A549 (cell line): ENCODE measurements around the gene TRMT1L. TPM values are rescaled to one million over a fixed set of nuclear protein-coding genes. Genes with fewer than 3 reads are reported as not detected.

Experiments
- ATAC-seq, 2 experiments: fragments of 200-7000 bp in 1 of 2; fragments of >200 bp in 1 of 2; cut with Nextera tagmentation in 1 of 2; cut with Tn5 transposase in 1 of 2; 3 replicates each; pipeline versions ENCODE4 v1.8.0 to v1.9.1; 2018 to 2020; ENCODE audit warnings: mild to moderate bottlenecking in 1 of 2, moderate library complexity in 1 of 2
- CTCF ChIA-PET: fragments of 300-600 bp; sonication (Branson Sonifier 250); formaldehyde crosslinking; extraction: SDS; loops from one replicate; lab custom pipeline; 2021; ENCODE audit warnings: antibody characterized with exemption, inconsistent platforms; lab: Yijun Ruan, JAX
- POLR2A ChIA-PET: fragments of 350-600 bp; formaldehyde crosslinking; extraction: SDS; loops from one replicate; lab custom pipeline; 2021; ENCODE audit warnings: antibody characterized with exemption, inconsistent platforms; lab: Yijun Ruan, JAX
- DNase-seq, 2 experiments: peaks; one replicate each; pipeline versions ENCODE4 v3.0.0 to v3.0.0-alpha.2; 2011 to 2016; ENCODE audit warnings: low read depth in 1 of 2, low spot score in 1 of 2
- FAIRE-seq: peaks from 2 replicates; lab custom pipeline; 2011; peaks lifted over from hg19 to GRCh38; lab: Jason Lieb, UNC
- H3K27ac ChIP-seq, 2 experiments: fragments of >200 bp; sonication (Bioruptor Twin); formaldehyde crosslinking; 3 replicates each; pipeline ENCODE4 v1.5.1; 2016 to 2017
- H3K4me1 ChIP-seq: fragments of >200 bp; sonication (Bioruptor Twin); formaldehyde crosslinking; 3 replicates; pipeline ENCODE4 v1.6.1; 2016
- H3K4me2 ChIP-seq: fragments of >200 bp; sonication (Bioruptor Twin); formaldehyde crosslinking; 3 replicates; pipeline ENCODE4 v1.6.1; 2016
- H3K4me3 ChIP-seq: fragments of >200 bp; sonication (Bioruptor Twin); formaldehyde crosslinking; 3 replicates; pipeline ENCODE4 v1.5.1; 2016
- H3K9me3 ChIP-seq: fragments of >200 bp; sonication (Bioruptor Twin); formaldehyde crosslinking; 3 replicates; pipeline ENCODE4 v1.6.1; 2016
- BHLHE40 ChIP-seq: IDR thresholded peaks from 2 replicates; pipeline ENCODE4 v1.6.1; 2012; ENCODE audit warnings: low read depth, low read length, inconsistent platforms
- CBX8 ChIP-seq: fragments of 200-600 bp; sonication (generic); IDR thresholded peaks from 2 replicates; pipeline ENCODE4 v1.6.1; 2016
- CHD4 ChIP-seq: fragments of 200-600 bp; sonication (generic); IDR thresholded peaks from 2 replicates; pipeline ENCODE4 v1.6.1; 2016; ENCODE audit warnings: antibody characterized with exemption, mild to moderate bottlenecking, borderline replicate concordance
- CTCF ChIP-seq: fragments of >200 bp; sonication (Bioruptor Twin); formaldehyde crosslinking; IDR thresholded peaks from 3 replicates; pipeline ENCODE4 v1.5.1; 2016
- EP300 ChIP-seq, 2 experiments: fragments of >200 bp; sonication (Bioruptor Twin); formaldehyde crosslinking; IDR thresholded peaks; 2 replicates in 1 of 2; 3 replicates in 1 of 2; pipeline ENCODE4 v1.6.1; 2016 to 2017
- FOSB ChIP-seq: fragments of 250-450 bp; sonication (Bioruptor Pico); IDR thresholded peaks from 2 replicates; pipeline ENCODE4 v1.5.0; 2020; ENCODE audit warnings: mild to moderate bottlenecking, moderate library complexity
- FOXS1 ChIP-seq: fragments of 250-450 bp; sonication (Bioruptor Pico); IDR thresholded peaks from 2 replicates; pipeline ENCODE4 v1.5.0; 2020; ENCODE audit warnings: mild to moderate bottlenecking, moderate library complexity
- HDAC2 ChIP-seq: fragments of 200-600 bp; sonication (generic); IDR thresholded peaks from 2 replicates; pipeline ENCODE4 v1.6.1; 2016
- HES2 ChIP-seq: fragments of >200 bp; sonication (Bioruptor Twin); formaldehyde crosslinking; IDR thresholded peaks from 2 replicates; pipeline ENCODE4 v1.6.1; 2016
- HEYL ChIP-seq: fragments of 250-450 bp; sonication (Bioruptor Pico); IDR thresholded peaks from 2 replicates; pipeline ENCODE4 v1.8.0; 2021; ENCODE audit warnings: mild to moderate bottlenecking, moderate library complexity
- HOXA7 ChIP-seq: fragments of 250-450 bp; sonication (Bioruptor Pico); IDR thresholded peaks from 2 replicates; pipeline ENCODE4 v1.5.0; 2020; ENCODE audit warnings: mild to moderate bottlenecking, moderate library complexity
- HOXB5 ChIP-seq: fragments of 250-450 bp; sonication (Bioruptor Pico); IDR thresholded peaks from 2 replicates; pipeline ENCODE4 v1.5.0; 2020; ENCODE audit warnings: mild to moderate bottlenecking, moderate library complexity
- JUNB ChIP-seq: fragments of >200 bp; sonication (Bioruptor Twin); formaldehyde crosslinking; IDR thresholded peaks from 2 replicates; pipeline ENCODE4 v1.6.1; 2016
- KDM1A ChIP-seq: fragments of 200-600 bp; sonication (generic); IDR thresholded peaks from 2 replicates; pipeline ENCODE4 v1.6.1; 2016; ENCODE audit warnings: low read depth, mild to moderate bottlenecking
- KDM5A ChIP-seq: fragments of 200-600 bp; sonication (generic); IDR thresholded peaks from 2 replicates; pipeline ENCODE4 v1.6.1; 2016; ENCODE audit warnings: antibody characterized with exemption, mild to moderate bottlenecking
- PBX3 ChIP-seq: IDR thresholded peaks from 2 replicates; pipeline ENCODE4 v1.6.1; 2012
- POLR2A ChIP-seq: IDR thresholded peaks from 2 replicates; pipeline ENCODE4 v1.6.1; 2012; ENCODE audit warnings: mild to moderate bottlenecking, low read length
- RAD21 ChIP-seq, 2 experiments: fragments of >200 bp in 1 of 2; sonication (Bioruptor Twin) in 1 of 2; formaldehyde crosslinking in 1 of 2; IDR thresholded peaks in 1 of 2; conservative IDR thresholded peaks in 1 of 2; 2 replicates in 1 of 2; 3 replicates in 1 of 2; pipeline ENCODE4 v1.6.1; 2012 to 2018; ENCODE audit warnings: inconsistent platforms in 1 of 2
- RFX5 ChIP-seq: fragments of 450-650 bp; IDR thresholded peaks from 2 replicates; pipeline ENCODE4 v1.7.1; 2014; ENCODE audit warnings: antibody characterized with exemption, mild to moderate bottlenecking, moderate library complexity
- RNF2 ChIP-seq: fragments of 200-600 bp; sonication (generic); IDR thresholded peaks from 2 replicates; pipeline ENCODE4 v1.6.1; 2016; ENCODE audit warnings: low read depth, mild to moderate bottlenecking, antibody characterized with exemption, moderate library complexity, borderline replicate concordance
- SMC3 ChIP-seq: fragments of >200 bp; sonication (Bioruptor Twin); formaldehyde crosslinking; IDR thresholded peaks from 3 replicates; pipeline ENCODE4 v1.6.1; 2018; ENCODE audit warnings: inconsistent platforms
- TFCP2L1 ChIP-seq: fragments of 250-450 bp; sonication (Bioruptor Pico); IDR thresholded peaks from 2 replicates; pipeline ENCODE4 v1.5.0; 2021; ENCODE audit warnings: mild to moderate bottlenecking
- TP53 ChIP-seq: fragments of 250-450 bp; sonication (Bioruptor Pico); IDR thresholded peaks from 2 replicates; pipeline ENCODE4 v1.5.0; 2021; ENCODE audit warnings: mild to moderate bottlenecking, moderate library complexity
- ZC3H11A ChIP-seq: fragments of 450-650 bp; IDR thresholded peaks from 2 replicates; pipeline ENCODE4 v1.6.1; 2014; ENCODE audit warnings: antibody characterized with exemption, mild to moderate bottlenecking
- ZNF302 ChIP-seq: fragments of 250-450 bp; sonication (Bioruptor Pico); IDR thresholded peaks from 2 replicates; pipeline ENCODE4 v1.9.0; 2021; ENCODE audit warnings: inconsistent platforms, mild to moderate bottlenecking, moderate library complexity
- ZSCAN20 ChIP-seq: fragments of 250-450 bp; sonication (Bioruptor Pico); IDR thresholded peaks from 2 replicates; pipeline ENCODE4 v1.8.0; 2022; ENCODE audit warnings: mild to moderate bottlenecking, moderate library complexity
- WGBS: methylation state at CpG from one replicate; pipeline ENCODE4 v1.1.6; 2017; ENCODE audit errors: missing lambda C conversion rate; 5-methylcytosine and 5-hydroxymethylcytosine counted together
- polyA plus RNA-seq, 4 experiments: library from polyadenylated mRNA; depleted of rRNA in 3 of 4; stranded (reverse); fragments of >200 nt; fragmentation: RNase III in 1 of 4; extraction: RNeasy Plus Mini Kit Qiagen cat#74134 plus additional on column Dnase treatment in 1 of 4; gene quantifications; 2 replicates in 3 of 4; 3 replicates in 1 of 4; pipeline ENCODE4 v1.2.3, GENCODE V29; 2011 to 2017
- TF ChIP-seq, protein P1 (sequence below): fragments of >200 bp; sonication (Bioruptor Twin); formaldehyde crosslinking; IDR thresholded peaks from 3 replicates; pipeline ENCODE4 v1.6.1; 2016
- TF ChIP-seq, protein P2 (sequence below): fragments of 150-350 bp; IDR thresholded peaks from 2 replicates; pipeline ENCODE4 v1.6.1; 2014; ENCODE audit warnings: low read depth, mild to moderate bottlenecking, low read length
- TF ChIP-seq, protein P3 (sequence below): fragments of 200-600 bp; sonication (generic); IDR thresholded peaks from 2 replicates; pipeline ENCODE4 v1.6.1; 2016; ENCODE audit warnings: antibody characterized with exemption, mild to moderate bottlenecking, moderate library complexity

The TRMT1L gene
- polyA plus RNA-seq, 2 of the 4 experiments (the other 2 are of a cell fraction) = 17.3 to 45.1 TPM

GRCh38 chr1:185087101-185087500, 69.7 kb downstream of the TRMT1L start:
- WGBS = 93% methylated on average over 1 of the region's 1 CpG
- no peak for DNase-seq
- H3K4me1 ChIP-seq = no peaks in the 10 kb centered on the region
- POLR2A ChIA-PET = interaction anchor here (0.5 kb wide), 1 partner anchor 24 kb away, joined by 3 read pairs; no protein-coding TSS in a partner anchor
- no peak overlapping the region for H3K4me2 ChIP-seq
- H3K9me3 ChIP-seq = no peaks in the 10 kb centered on the region
- no peak overlapping the region for H3K4me3 ChIP-seq
- CTCF ChIA-PET = no interaction called here
- ATAC-seq = no peak
- no peak for FAIRE-seq
- TF ChIP-seq JUNB (no peak), HEYL (CRISPR knock-in tag) (no peak), HES2 (no peak), KDM5A (no peak), FOXS1 (CRISPR knock-in tag) (no peak), CHD4 (no peak), EP300 (IDR thresholded peaks at IDR 0.05) (no peak), TP53 (no peak), TFCP2L1 (CRISPR knock-in tag) (no peak), ZSCAN20 (CRISPR knock-in tag) (no peak), ZNF302 (CRISPR knock-in tag) (no peak), RAD21 (conservative IDR thresholded peaks at IDR 0.05 in 1 of 2, IDR thresholded peaks at IDR 0.05 in 1 of 2) (no peak), CBX8 (no peak), HOXA7 (CRISPR knock-in tag) (no peak), BHLHE40 (no peak)
- TF ChIP-seq, protein P1, sequence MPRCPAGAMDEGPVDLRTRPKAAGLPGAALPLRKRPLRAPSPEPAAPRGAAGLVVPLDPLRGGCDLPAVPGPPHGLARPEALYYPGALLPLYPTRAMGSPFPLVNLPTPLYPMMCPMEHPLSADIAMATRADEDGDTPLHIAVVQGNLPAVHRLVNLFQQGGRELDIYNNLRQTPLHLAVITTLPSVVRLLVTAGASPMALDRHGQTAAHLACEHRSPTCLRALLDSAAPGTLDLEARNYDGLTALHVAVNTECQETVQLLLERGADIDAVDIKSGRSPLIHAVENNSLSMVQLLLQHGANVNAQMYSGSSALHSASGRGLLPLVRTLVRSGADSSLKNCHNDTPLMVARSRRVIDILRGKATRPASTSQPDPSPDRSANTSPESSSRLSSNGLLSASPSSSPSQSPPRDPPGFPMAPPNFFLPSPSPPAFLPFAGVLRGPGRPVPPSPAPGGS = no peak
- TF ChIP-seq, protein P2, sequence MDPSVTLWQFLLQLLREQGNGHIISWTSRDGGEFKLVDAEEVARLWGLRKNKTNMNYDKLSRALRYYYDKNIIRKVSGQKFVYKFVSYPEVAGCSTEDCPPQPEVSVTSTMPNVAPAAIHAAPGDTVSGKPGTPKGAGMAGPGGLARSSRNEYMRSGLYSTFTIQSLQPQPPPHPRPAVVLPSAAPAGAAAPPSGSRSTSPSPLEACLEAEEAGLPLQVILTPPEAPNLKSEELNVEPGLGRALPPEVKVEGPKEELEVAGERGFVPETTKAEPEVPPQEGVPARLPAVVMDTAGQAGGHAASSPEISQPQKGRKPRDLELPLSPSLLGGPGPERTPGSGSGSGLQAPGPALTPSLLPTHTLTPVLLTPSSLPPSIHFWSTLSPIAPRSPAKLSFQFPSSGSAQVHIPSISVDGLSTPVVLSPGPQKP = no peak
- TF ChIP-seq, protein P3, sequence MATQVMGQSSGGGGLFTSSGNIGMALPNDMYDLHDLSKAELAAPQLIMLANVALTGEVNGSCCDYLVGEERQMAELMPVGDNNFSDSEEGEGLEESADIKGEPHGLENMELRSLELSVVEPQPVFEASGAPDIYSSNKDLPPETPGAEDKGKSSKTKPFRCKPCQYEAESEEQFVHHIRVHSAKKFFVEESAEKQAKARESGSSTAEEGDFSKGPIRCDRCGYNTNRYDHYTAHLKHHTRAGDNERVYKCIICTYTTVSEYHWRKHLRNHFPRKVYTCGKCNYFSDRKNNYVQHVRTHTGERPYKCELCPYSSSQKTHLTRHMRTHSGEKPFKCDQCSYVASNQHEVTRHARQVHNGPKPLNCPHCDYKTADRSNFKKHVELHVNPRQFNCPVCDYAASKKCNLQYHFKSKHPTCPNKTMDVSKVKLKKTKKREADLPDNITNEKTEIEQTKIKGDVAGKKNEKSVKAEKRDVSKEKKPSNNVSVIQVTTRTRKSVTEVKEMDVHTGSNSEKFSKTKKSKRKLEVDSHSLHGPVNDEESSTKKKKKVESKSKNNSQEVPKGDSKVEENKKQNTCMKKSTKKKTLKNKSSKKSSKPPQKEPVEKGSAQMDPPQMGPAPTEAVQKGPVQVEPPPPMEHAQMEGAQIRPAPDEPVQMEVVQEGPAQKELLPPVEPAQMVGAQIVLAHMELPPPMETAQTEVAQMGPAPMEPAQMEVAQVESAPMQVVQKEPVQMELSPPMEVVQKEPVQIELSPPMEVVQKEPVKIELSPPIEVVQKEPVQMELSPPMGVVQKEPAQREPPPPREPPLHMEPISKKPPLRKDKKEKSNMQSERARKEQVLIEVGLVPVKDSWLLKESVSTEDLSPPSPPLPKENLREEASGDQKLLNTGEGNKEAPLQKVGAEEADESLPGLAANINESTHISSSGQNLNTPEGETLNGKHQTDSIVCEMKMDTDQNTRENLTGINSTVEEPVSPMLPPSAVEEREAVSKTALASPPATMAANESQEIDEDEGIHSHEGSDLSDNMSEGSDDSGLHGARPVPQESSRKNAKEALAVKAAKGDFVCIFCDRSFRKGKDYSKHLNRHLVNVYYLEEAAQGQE = no peak
- no peak overlapping the region for H3K27ac ChIP-seq

- ATAC-seq = no peak
- Histone ChIP-seq H3K4me3 (no peak overlapping the region), H3K9me3 (no peaks in the 10 kb centered on the region), H3K4me2 (no peak overlapping the region), H3K27ac (no peak overlapping the region), H3K4me1 (no peaks in the 10 kb centered on the region)
- DNase-seq = no peak
- ChIA-PET CTCF (interaction anchor here (1.2 kb wide), 1 partner anchor 22 kb away, joined by 4 read pairs; no protein-coding TSS in a partner anchor), POLR2A (no interaction called here)
- WGBS = 93% methylated on average over 2 of the region's 2 CpGs
- no peak for FAIRE-seq
- TF ChIP-seq, protein P2 = no peak
- TF ChIP-seq HDAC2 (no peak), FOXS1 (CRISPR knock-in tag) (no peak), PBX3 (no peak), RNF2 (no peak), POLR2A (no peak), RFX5 (no peak), FOSB (CRISPR knock-in tag) (no peak), ZC3H11A (no peak), HOXB5 (CRISPR knock-in tag) (no peak), HES2 (no peak), KDM1A (no peak), ZNF302 (CRISPR knock-in tag) (no peak), CTCF (no peak), SMC3 (no peak)
These were observed 72.9 kb downstream of the TRMT1L start for GRCh38 chr1:185083818-185084217.
